A549 (cell line): ENCODE data around the gene TARM1. TPM values are rescaled to one million over a fixed set of nuclear protein-coding genes. Genes with fewer than 3 reads are reported as not detected.

Experiments
- ATAC-seq, 2 experiments: fragments of 200-7000 bp in 1 of 2; fragments of >200 bp in 1 of 2; cut with Nextera tagmentation in 1 of 2; cut with Tn5 transposase in 1 of 2; 3 replicates each; pipeline versions ENCODE4 v1.8.0 to v1.9.1; 2018 to 2020; ENCODE audit warnings: mild to moderate bottlenecking in 1 of 2, moderate library complexity in 1 of 2
- CTCF ChIA-PET: fragments of 300-600 bp; sonication (Branson Sonifier 250); formaldehyde crosslinking; extraction: SDS; loops from one replicate; lab custom pipeline; 2021; ENCODE audit warnings: antibody characterized with exemption, inconsistent platforms; lab: Yijun Ruan, JAX
- POLR2A ChIA-PET: fragments of 350-600 bp; formaldehyde crosslinking; extraction: SDS; loops from one replicate; lab custom pipeline; 2021; ENCODE audit warnings: antibody characterized with exemption, inconsistent platforms; lab: Yijun Ruan, JAX
- DNase-seq, 2 experiments: peaks; one replicate each; pipeline versions ENCODE4 v3.0.0 to v3.0.0-alpha.2; 2011 to 2016; ENCODE audit warnings: low read depth in 1 of 2, low spot score in 1 of 2
- FAIRE-seq: peaks from 2 replicates; lab custom pipeline; 2011; peaks lifted over from hg19 to GRCh38; lab: Jason Lieb, UNC
- H3K27ac ChIP-seq, 2 experiments: fragments of >200 bp; sonication (Bioruptor Twin); formaldehyde crosslinking; 3 replicates each; pipeline ENCODE4 v1.5.1; 2016 to 2017
- H3K4me1 ChIP-seq: fragments of >200 bp; sonication (Bioruptor Twin); formaldehyde crosslinking; 3 replicates; pipeline ENCODE4 v1.6.1; 2016
- H3K4me2 ChIP-seq: fragments of >200 bp; sonication (Bioruptor Twin); formaldehyde crosslinking; 3 replicates; pipeline ENCODE4 v1.6.1; 2016
- H3K4me3 ChIP-seq: fragments of >200 bp; sonication (Bioruptor Twin); formaldehyde crosslinking; 3 replicates; pipeline ENCODE4 v1.5.1; 2016
- H3K9me3 ChIP-seq: fragments of >200 bp; sonication (Bioruptor Twin); formaldehyde crosslinking; 3 replicates; pipeline ENCODE4 v1.6.1; 2016
- ATOH8 ChIP-seq: fragments of 250-450 bp; sonication (Bioruptor Pico); IDR thresholded peaks from 2 replicates; pipeline ENCODE4 v1.5.0; 2020; ENCODE audit warnings: low read depth, mild to moderate bottlenecking, moderate library complexity
- BHLHE40 ChIP-seq: IDR thresholded peaks from 2 replicates; pipeline ENCODE4 v1.6.1; 2012; ENCODE audit warnings: low read depth, low read length, inconsistent platforms
- CBX8 ChIP-seq: fragments of 200-600 bp; sonication (generic); IDR thresholded peaks from 2 replicates; pipeline ENCODE4 v1.6.1; 2016
- CEBPB ChIP-seq, 2 experiments: fragments of >200 bp in 1 of 2; sonication (Bioruptor Twin) in 1 of 2; formaldehyde crosslinking in 1 of 2; IDR thresholded peaks; 2 replicates each; pipeline ENCODE4 v1.6.1; 2012 to 2016
- CHD2 ChIP-seq: fragments of 150-350 bp; IDR thresholded peaks from 2 replicates; pipeline ENCODE4 v1.6.1; 2014; ENCODE audit warnings: low read length; ENCODE audit not compliant: partially characterized antibody
- CHD4 ChIP-seq: fragments of 200-600 bp; sonication (generic); IDR thresholded peaks from 2 replicates; pipeline ENCODE4 v1.6.1; 2016; ENCODE audit warnings: antibody characterized with exemption, mild to moderate bottlenecking, borderline replicate concordance
- EHF ChIP-seq: fragments of 250-450 bp; sonication (Bioruptor Pico); IDR thresholded peaks from 2 replicates; pipeline ENCODE4 v1.5.0; 2020; ENCODE audit warnings: mild to moderate bottlenecking
- ELK1 ChIP-seq: fragments of 150-350 bp; IDR thresholded peaks from 2 replicates; pipeline ENCODE4 v1.6.1; 2014; ENCODE audit warnings: low read depth, mild to moderate bottlenecking, low read length
- FOSB ChIP-seq: fragments of 250-450 bp; sonication (Bioruptor Pico); IDR thresholded peaks from 2 replicates; pipeline ENCODE4 v1.5.0; 2020; ENCODE audit warnings: mild to moderate bottlenecking, moderate library complexity
- FOXS1 ChIP-seq: fragments of 250-450 bp; sonication (Bioruptor Pico); IDR thresholded peaks from 2 replicates; pipeline ENCODE4 v1.5.0; 2020; ENCODE audit warnings: mild to moderate bottlenecking, moderate library complexity
- HDAC2 ChIP-seq: fragments of 200-600 bp; sonication (generic); IDR thresholded peaks from 2 replicates; pipeline ENCODE4 v1.6.1; 2016
- HOXB13 ChIP-seq: fragments of 250-450 bp; sonication (Bioruptor Pico); IDR thresholded peaks from 2 replicates; pipeline ENCODE4 v1.5.0; 2020; ENCODE audit warnings: low read depth, mild to moderate bottlenecking, moderate library complexity
- HOXB5 ChIP-seq: fragments of 250-450 bp; sonication (Bioruptor Pico); IDR thresholded peaks from 2 replicates; pipeline ENCODE4 v1.5.0; 2020; ENCODE audit warnings: mild to moderate bottlenecking, moderate library complexity
- KDM5A ChIP-seq: fragments of 200-600 bp; sonication (generic); IDR thresholded peaks from 2 replicates; pipeline ENCODE4 v1.6.1; 2016; ENCODE audit warnings: antibody characterized with exemption, mild to moderate bottlenecking
- MAX ChIP-seq: IDR thresholded peaks from 2 replicates; pipeline ENCODE4 v1.6.1; 2012
- MAZ ChIP-seq: fragments of 150-350 bp; IDR thresholded peaks from 2 replicates; pipeline ENCODE4 v1.6.1; 2014; ENCODE audit warnings: antibody characterized with exemption, low read depth, low read length, borderline replicate concordance
- NFE2L2 ChIP-seq: fragments of 150-350 bp; conservative IDR thresholded peaks from 2 replicates; pipeline ENCODE4 v1.6.1; 2014; ENCODE audit warnings: low read length
- NPAS2 ChIP-seq: fragments of 250-450 bp; sonication (Bioruptor Pico); IDR thresholded peaks from 2 replicates; pipeline ENCODE4 v1.8.0; 2022; ENCODE audit warnings: mild to moderate bottlenecking, moderate library complexity, borderline replicate concordance
- NR3C1 ChIP-seq: fragments of >200 bp; sonication (Bioruptor Twin); formaldehyde crosslinking; IDR thresholded peaks from 3 replicates; pipeline ENCODE4 v1.6.1; 2017
- POLR2A ChIP-seq: IDR thresholded peaks from 2 replicates; pipeline ENCODE4 v1.6.1; 2012; ENCODE audit warnings: mild to moderate bottlenecking, low read length
- RCOR1 ChIP-seq: fragments of 150-350 bp; IDR thresholded peaks from 2 replicates; pipeline ENCODE4 v1.6.1; 2014; ENCODE audit warnings: antibody characterized with exemption, low read length, low read depth
- REST ChIP-seq: fragments of 200-600 bp; sonication (generic); IDR thresholded peaks from 2 replicates; pipeline ENCODE4 v1.6.1; 2016; ENCODE audit warnings: antibody characterized with exemption, mild to moderate bottlenecking, moderate library complexity
- SMC3 ChIP-seq: fragments of >200 bp; sonication (Bioruptor Twin); formaldehyde crosslinking; IDR thresholded peaks from 3 replicates; pipeline ENCODE4 v1.6.1; 2018; ENCODE audit warnings: inconsistent platforms
- USF2 ChIP-seq: fragments of 450-650 bp; IDR thresholded peaks from 2 replicates; pipeline ENCODE4 v1.6.1; 2014; ENCODE audit warnings: antibody characterized with exemption
- WGBS: methylation state at CpG from one replicate; pipeline ENCODE4 v1.1.6; 2017; ENCODE audit errors: missing lambda C conversion rate; 5-methylcytosine and 5-hydroxymethylcytosine counted together
- polyA plus RNA-seq, 4 experiments: library from polyadenylated mRNA; depleted of rRNA in 3 of 4; stranded (reverse); fragments of >200 nt; fragmentation: RNase III in 1 of 4; extraction: RNeasy Plus Mini Kit Qiagen cat#74134 plus additional on column Dnase treatment in 1 of 4; gene quantifications; 2 replicates in 3 of 4; 3 replicates in 1 of 4; pipeline ENCODE4 v1.2.3, GENCODE V29; 2011 to 2017
- TF ChIP-seq, protein P1 (sequence below): IDR thresholded peaks from 2 replicates; pipeline ENCODE4 v1.6.1; 2012; ENCODE audit warnings: low read depth, borderline replicate concordance
- TF ChIP-seq, protein P2 (sequence below): fragments of 250-450 bp; sonication (Bioruptor Pico); IDR thresholded peaks from 2 replicates; pipeline ENCODE4 v1.5.0; 2021; ENCODE audit warnings: mild to moderate bottlenecking, moderate library complexity, borderline replicate concordance

TARM1 gene
- polyA plus RNA-seq, 2 of the 4 experiments (the other 2 are of a cell fraction) = not detected

DNA sequence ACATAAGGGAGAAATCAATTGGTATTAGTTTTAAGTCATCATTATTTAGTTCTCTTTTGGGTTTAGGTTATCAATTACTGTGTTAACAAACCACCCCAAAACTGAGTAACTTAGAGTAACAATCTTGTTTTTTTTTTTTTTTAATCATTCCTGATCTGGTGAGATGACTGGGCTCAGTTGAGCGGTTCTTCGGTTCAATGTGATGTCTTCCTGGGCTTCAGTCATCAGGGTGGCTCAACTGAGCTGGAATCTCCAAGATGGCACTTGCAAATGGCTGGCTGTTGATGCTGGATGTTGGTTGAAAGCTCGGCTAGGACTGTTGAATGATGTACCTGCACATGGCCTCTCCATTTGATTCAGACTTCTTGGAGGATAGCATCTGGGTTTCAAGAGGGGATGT, 3.2 kb upstream of the TARM1 start:
- FAIRE-seq (no peak), ATAC-seq (no peak), DNase-seq (no peak)
- Histone ChIP-seq H3K4me1 (no peaks in the 10 kb centered on the region), H3K9me3 (peaks cover 40% of the 10 kb centered on the region), H3K4me2 (no peak overlapping the region), H3K27ac (no peak overlapping the region), H3K4me3 (no peak overlapping the region)
- CTCF ChIA-PET = interaction anchor here (1.0 to 2.5 kb wide), 5 partner anchors 11 to 276 kb away, joined by 3 to 8 read pairs (median 4); no protein-coding TSS in a partner anchor
- TF ChIP-seq USF2 = no peak
- no peak for TF ChIP-seq MAX
- no peak for TF ChIP-seq SMC3
- TF ChIP-seq EHF = no peak
- TF ChIP-seq HOXB5 = no peak
- TF ChIP-seq HDAC2 = no peak
- TF ChIP-seq CHD4 = no peak
- no peak for TF ChIP-seq CBX8
- no peak for TF ChIP-seq CHD2
- no peak for TF ChIP-seq ELK1
- TF ChIP-seq, protein P1, sequence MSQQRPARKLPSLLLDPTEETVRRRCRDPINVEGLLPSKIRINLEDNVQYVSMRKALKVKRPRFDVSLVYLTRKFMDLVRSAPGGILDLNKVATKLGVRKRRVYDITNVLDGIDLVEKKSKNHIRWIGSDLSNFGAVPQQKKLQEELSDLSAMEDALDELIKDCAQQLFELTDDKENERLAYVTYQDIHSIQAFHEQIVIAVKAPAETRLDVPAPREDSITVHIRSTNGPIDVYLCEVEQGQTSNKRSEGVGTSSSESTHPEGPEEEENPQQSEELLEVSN = no peak
- TF ChIP-seq FOXS1 (CRISPR knock-in tag) = no peak
- POLR2A ChIA-PET = no interaction called here
- 10% methylated on average over 3 of the region's 3 CpGs for WGBS

GRCh38 chr19:54077334-54077733, 3.8 kb downstream of the TARM1 start:
- TF ChIP-seq POLR2A = no peak
- no peak for ATAC-seq
- no peak for DNase-seq
- WGBS = 53% methylated on average over 5 of the region's 5 CpGs
- Histone ChIP-seq H3K4me2 (no peak overlapping the region), H3K4me1 (no peaks in the 10 kb centered on the region), H3K9me3 (peaks cover 16% of the 10 kb centered on the region), H3K27ac (no peak overlapping the region), H3K4me3 (no peak overlapping the region)
- ChIA-PET CTCF (interaction anchor here (1.3 kb wide), 1 partner anchor 10 kb away, joined by 4 read pairs; no protein-coding TSS in a partner anchor), POLR2A (no interaction called here)
- no peak for FAIRE-seq

DNA sequence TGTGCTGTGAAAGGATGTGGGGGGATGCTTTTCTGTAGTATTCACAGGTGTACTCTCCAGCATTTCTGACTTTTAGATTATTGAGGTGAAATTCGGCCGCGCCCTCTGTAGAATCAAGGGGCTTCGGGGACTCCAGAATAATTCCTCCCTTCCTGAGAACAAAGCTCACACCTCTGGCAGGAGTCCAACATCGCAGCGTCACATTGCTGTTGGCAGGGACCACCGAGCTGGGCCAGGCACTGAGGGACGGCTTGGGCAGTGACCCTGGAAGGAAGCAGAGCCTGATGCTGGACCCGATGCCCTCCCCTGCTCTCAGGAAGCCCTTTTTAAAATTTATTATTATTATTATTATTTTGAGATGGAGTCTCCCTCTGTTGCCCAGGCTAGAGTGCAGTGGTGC, 6.3 kb downstream of the TARM1 start:
- CTCF ChIA-PET = interaction anchor here (0.9 to 1.3 kb wide), 2 partner anchors 15 to 191 kb away, joined by 3 to 4 read pairs; no protein-coding TSS in a partner anchor

More for the DNA sequence above, 6.3 kb downstream of the TARM1 start:
- Histone ChIP-seq H3K27ac (no peak overlapping the region), H3K4me3 (no peak overlapping the region), H3K4me1 (no peaks in the 10 kb centered on the region), H3K4me2 (no peak overlapping the region), H3K9me3 (peaks cover 5% of the 10 kb centered on the region)
- POLR2A ChIA-PET = no interaction called here
- 52% methylated on average over 9 of the region's 9 CpGs for WGBS
- DNase-seq (no peak), ATAC-seq (no peak), FAIRE-seq (no peak)
- no peak for TF ChIP-seq BHLHE40
- TF ChIP-seq REST = no peak
- TF ChIP-seq, protein P2, sequence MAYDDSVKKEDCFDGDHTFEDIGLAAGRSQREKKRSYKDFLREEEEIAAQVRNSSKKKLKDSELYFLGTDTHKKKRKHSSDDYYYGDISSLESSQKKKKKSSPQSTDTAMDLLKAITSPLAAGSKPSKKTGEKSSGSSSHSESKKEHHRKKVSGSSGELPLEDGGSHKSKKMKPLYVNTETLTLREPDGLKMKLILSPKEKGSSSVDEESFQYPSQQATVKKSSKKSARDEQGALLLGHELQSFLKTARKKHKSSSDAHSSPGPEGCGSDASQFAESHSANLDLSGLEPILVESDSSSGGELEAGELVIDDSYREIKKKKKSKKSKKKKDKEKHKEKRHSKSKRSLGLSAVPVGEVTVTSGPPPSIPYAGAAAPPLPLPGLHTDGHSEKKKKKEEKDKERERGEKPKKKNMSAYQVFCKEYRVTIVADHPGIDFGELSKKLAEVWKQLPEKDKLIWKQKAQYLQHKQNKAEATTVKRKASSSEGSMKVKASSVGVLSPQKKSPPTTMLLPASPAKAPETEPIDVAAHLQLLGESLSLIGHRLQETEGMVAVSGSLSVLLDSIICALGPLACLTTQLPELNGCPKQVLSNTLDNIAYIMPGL (CRISPR knock-in tag) = no peak
- TF ChIP-seq NR3C1 = no peak
- no peak for TF ChIP-seq ATOH8
- no peak for TF ChIP-seq RCOR1
- TF ChIP-seq NPAS2 (CRISPR knock-in tag) = no peak
- TF ChIP-seq KDM5A = no peak
- no peak for TF ChIP-seq HOXB13
- no peak for TF ChIP-seq CEBPB (IDR thresholded peaks at IDR 0.05)
- no peak for TF ChIP-seq FOSB (CRISPR knock-in tag)
- TF ChIP-seq USF2 = no peak
- TF ChIP-seq MAZ = no peak
- TF ChIP-seq NFE2L2 = no peak
